GM06990 (cell line): Measurements from ENCODE around the gene GID4.

Experiments
- DNase-seq: peaks from one replicate; pipeline ENCODE4 v3.0.0-alpha.2; 2011; ENCODE audit not compliant: insufficient read length; ENCODE audit errors: extremely low read depth
- H3K27me3 ChIP-seq: replicated peaks from 2 replicates; pipeline ENCODE4 v1.6.0; 2011; ENCODE audit warnings: low read length; ENCODE audit not compliant: control insufficient read depth, insufficient read depth
- H3K36me3 ChIP-seq: 2 replicates; pipeline ENCODE4 v1.5.1; 2011; ENCODE audit warnings: low read length; ENCODE audit not compliant: control insufficient read depth, insufficient read depth
- H3K4me3 ChIP-seq: replicated peaks from 2 replicates; pipeline ENCODE4 v1.5.1; 2011; ENCODE audit warnings: low read depth, mild to moderate bottlenecking, control low read depth, low read length
- CTCF ChIP-seq: IDR thresholded peaks from 2 replicates; pipeline ENCODE4 v1.5.1; 2011; ENCODE audit warnings: low read length, control low read depth, mild to moderate bottlenecking, inconsistent platforms; ENCODE audit not compliant: insufficient read depth, poor library complexity, severe bottlenecking

GID4 gene

GRCh38 chr17:18066866-18067265 is 27.7 kb downstream of the GID4 start:
- DNase-seq: no peak
- no peak overlapping the region for H3K4me3 ChIP-seq
- no peaks in the 10 kb centered on the region for H3K27me3 ChIP-seq
- peaks cover 2% of the 10 kb centered on the region for H3K36me3 ChIP-seq
- TF ChIP-seq CTCF: no peak

GRCh38 chr17:18069101-18069500 is 29.9 kb downstream of the GID4 start:
- Histone ChIP-seq H3K36me3 (peaks cover 2% of the 10 kb centered on the region), H3K4me3 (no peak overlapping the region), H3K27me3 (no peaks in the 10 kb centered on the region)
- DNase-seq: no peak
- no peak for TF ChIP-seq CTCF

GRCh38 chr17:18070861-18071340 is 31.7 kb downstream of the GID4 start:
- H3K4me3 ChIP-seq: no peak overlapping the region

GRCh38 chr17:18071751-18072150 is 32.5 kb downstream of the GID4 start:
- no peak for TF ChIP-seq CTCF
- H3K4me3 ChIP-seq: no peak overlapping the region
- H3K36me3 ChIP-seq: no peaks in the 10 kb centered on the region
- no peak for DNase-seq
- no peaks in the 10 kb centered on the region; the same call in none of the 2 replicates for H3K27me3 ChIP-seq

More at GRCh38 chr17:18070861-18071340, 31.7 kb downstream of the GID4 start:
- Histone ChIP-seq H3K27me3 (no peaks in the 10 kb centered on the region; the same call in 1 of the 2 replicates), H3K36me3 (no peaks in the 10 kb centered on the region)
- no peak for DNase-seq
- TF ChIP-seq CTCF: no peak

GRCh38 chr17:18074566-18075272 is 35.5 kb downstream of the GID4 start:
- Histone ChIP-seq H3K36me3 (no peaks in the 10 kb centered on the region), H3K4me3 (no peak overlapping the region)

More at GRCh38 chr17:18074566-18075272, 35.5 kb downstream of the GID4 start:
- DNase-seq: no peak
- no peaks in the 10 kb centered on the region; the same call in none of the 2 replicates for H3K27me3 ChIP-seq
- TF ChIP-seq CTCF: no peak
